Measurements from ENCODE around the gene XPR1.

XPR1 gene

DNA sequence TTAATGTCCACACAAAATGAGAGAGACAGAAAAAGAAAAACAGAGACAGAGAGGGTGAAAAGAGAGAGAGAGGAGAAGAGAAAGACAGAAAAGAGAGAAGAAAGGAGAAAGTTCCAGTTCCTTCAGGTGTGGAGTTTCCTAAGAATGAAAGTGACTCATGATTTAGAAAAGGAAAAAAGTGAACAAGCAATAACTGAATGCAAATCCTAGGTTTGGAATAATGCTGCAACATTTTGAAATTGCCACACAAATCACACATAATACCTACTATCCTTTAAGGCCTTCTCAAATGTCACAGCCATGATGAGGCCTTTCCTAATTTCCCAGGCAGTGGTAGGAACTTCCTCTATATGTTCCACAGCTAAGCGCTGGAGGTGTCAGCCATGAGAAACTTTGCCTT lies 31.5 kb upstream of the XPR1 start:
- TF ChIP-seq TCF12 (IDR thresholded peaks at IDR 0.05; ENCODE audit: low read depth) (no peak), CREB1 (IDR thresholded peaks at IDR 0.05; ENCODE audit: low read depth) (no peak), EGR1 (IDR thresholded peaks at IDR 0.05) (no peak), EP300 (IDR thresholded peaks at IDR 0.05; ENCODE audit: borderline replicate concordance) (no peak), ZBTB7A (IDR thresholded peaks at IDR 0.05; ENCODE audit: low read depth) (no peak), CEBPB (IDR thresholded peaks at IDR 0.05) (no peak), RAD21 (IDR thresholded peaks at IDR 0.05; ENCODE audit: low read depth) (no peak)
- TF ChIP-seq, protein P1, sequence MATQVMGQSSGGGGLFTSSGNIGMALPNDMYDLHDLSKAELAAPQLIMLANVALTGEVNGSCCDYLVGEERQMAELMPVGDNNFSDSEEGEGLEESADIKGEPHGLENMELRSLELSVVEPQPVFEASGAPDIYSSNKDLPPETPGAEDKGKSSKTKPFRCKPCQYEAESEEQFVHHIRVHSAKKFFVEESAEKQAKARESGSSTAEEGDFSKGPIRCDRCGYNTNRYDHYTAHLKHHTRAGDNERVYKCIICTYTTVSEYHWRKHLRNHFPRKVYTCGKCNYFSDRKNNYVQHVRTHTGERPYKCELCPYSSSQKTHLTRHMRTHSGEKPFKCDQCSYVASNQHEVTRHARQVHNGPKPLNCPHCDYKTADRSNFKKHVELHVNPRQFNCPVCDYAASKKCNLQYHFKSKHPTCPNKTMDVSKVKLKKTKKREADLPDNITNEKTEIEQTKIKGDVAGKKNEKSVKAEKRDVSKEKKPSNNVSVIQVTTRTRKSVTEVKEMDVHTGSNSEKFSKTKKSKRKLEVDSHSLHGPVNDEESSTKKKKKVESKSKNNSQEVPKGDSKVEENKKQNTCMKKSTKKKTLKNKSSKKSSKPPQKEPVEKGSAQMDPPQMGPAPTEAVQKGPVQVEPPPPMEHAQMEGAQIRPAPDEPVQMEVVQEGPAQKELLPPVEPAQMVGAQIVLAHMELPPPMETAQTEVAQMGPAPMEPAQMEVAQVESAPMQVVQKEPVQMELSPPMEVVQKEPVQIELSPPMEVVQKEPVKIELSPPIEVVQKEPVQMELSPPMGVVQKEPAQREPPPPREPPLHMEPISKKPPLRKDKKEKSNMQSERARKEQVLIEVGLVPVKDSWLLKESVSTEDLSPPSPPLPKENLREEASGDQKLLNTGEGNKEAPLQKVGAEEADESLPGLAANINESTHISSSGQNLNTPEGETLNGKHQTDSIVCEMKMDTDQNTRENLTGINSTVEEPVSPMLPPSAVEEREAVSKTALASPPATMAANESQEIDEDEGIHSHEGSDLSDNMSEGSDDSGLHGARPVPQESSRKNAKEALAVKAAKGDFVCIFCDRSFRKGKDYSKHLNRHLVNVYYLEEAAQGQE (IDR thresholded peaks at IDR 0.05; ENCODE audit: low read depth): no peak
- TF ChIP-seq, protein P2, sequence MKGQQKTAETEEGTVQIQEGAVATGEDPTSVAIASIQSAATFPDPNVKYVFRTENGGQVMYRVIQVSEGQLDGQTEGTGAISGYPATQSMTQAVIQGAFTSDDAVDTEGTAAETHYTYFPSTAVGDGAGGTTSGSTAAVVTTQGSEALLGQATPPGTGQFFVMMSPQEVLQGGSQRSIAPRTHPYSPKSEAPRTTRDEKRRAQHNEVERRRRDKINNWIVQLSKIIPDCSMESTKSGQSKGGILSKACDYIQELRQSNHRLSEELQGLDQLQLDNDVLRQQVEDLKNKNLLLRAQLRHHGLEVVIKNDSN (IDR thresholded peaks at IDR 0.05): no peak
- TF ChIP-seq, protein P3, sequence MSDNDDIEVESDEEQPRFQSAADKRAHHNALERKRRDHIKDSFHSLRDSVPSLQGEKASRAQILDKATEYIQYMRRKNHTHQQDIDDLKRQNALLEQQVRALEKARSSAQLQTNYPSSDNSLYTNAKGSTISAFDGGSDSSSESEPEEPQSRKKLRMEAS (IDR thresholded peaks at IDR 0.05): no peak

DNA sequence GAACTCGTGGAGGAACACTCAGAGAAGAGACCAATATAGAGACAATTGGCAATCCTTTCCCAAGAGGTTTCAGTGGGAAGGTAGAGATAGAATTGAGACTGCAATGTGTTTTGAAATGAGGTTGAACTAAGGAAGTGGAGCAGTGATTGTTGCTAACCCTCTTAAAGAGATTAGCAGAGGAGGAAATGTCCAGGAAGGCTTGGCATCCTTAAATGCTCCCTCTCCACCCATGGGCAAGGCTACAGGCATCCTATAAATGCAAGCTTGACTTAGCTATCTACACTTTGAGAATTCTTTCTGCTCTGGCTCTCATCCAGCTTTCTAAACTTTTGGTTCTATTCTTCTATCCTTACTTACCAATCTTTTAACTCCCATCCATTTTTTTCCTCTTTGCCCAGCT lies 30.3 kb upstream of the XPR1 start:
- TF ChIP-seq, protein P2 (IDR thresholded peaks at IDR 0.05): no peak
- no peak for TF ChIP-seq YY1 (IDR thresholded peaks at IDR 0.05; ENCODE audit: low read depth)
- TF ChIP-seq TCF12 (IDR thresholded peaks at IDR 0.05; ENCODE audit: low read depth): no peak
- TF ChIP-seq EGR1 (IDR thresholded peaks at IDR 0.05): no peak
- TF ChIP-seq CREB1 (IDR thresholded peaks at IDR 0.05; ENCODE audit: low read depth): no peak
- no peak for TF ChIP-seq NFIC (IDR thresholded peaks at IDR 0.05)
- TF ChIP-seq RAD21 (IDR thresholded peaks at IDR 0.05; ENCODE audit: low read depth): no peak
- TF ChIP-seq, protein P3 (IDR thresholded peaks at IDR 0.05): no peak
- TF ChIP-seq FOXM1 (IDR thresholded peaks at IDR 0.05; ENCODE audit: borderline replicate concordance, low read depth): no peak
- TF ChIP-seq ZBTB7A (IDR thresholded peaks at IDR 0.05; ENCODE audit: low read depth): no peak
- TF ChIP-seq TAF1 (IDR thresholded peaks at IDR 0.05; ENCODE audit: low read depth): no peak
- no peak for TF ChIP-seq EP300 (IDR thresholded peaks at IDR 0.05; ENCODE audit: borderline replicate concordance)
- TF ChIP-seq CEBPB (IDR thresholded peaks at IDR 0.05): no peak
- no peak for TF ChIP-seq TEAD4 (IDR thresholded peaks at IDR 0.05)
- TF ChIP-seq, protein P1 (IDR thresholded peaks at IDR 0.05; ENCODE audit: low read depth): no peak

DNA sequence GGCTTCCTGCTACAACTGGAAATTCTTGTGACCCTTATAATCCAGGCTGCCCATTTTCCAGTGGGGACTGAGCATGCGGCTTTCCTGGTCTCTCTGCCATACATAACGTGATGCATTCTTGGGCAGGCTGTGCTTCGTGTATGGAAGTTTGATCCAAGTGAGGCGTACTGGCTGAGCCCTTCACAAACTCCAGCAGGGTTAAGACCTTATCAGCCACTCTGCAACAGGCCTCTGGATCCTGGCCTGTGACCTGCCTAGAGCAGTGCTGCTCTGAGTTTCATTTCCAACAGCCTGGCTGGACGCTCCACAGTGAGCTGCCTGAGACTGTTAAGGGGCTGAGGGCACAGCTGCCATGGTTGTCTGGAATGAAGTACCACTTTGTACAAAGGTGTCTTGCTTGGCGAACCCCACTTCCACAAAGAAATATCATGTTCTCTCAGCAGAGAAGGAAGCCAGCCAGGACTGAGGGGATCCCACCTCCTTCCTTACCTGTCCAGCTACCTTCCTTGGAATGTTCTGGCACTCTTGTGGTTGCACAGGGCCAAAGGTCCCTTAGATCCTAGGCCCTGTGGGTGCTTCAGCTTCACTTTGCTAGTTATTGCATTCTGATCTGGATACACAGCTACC lies 28.5 kb upstream of the XPR1 start:
- TF ChIP-seq CEBPB (IDR thresholded peaks at IDR 0.05) (no peak), EP300 (IDR thresholded peaks at IDR 0.05; ENCODE audit: borderline replicate concordance) (no peak), TAF1 (IDR thresholded peaks at IDR 0.05; ENCODE audit: low read depth) (no peak), TEAD4 (IDR thresholded peaks at IDR 0.05) (no peak), CREB1 (IDR thresholded peaks at IDR 0.05; ENCODE audit: low read depth) (no peak), FOXM1 (IDR thresholded peaks at IDR 0.05; ENCODE audit: borderline replicate concordance, low read depth) (no peak), ZBTB7A (IDR thresholded peaks at IDR 0.05; ENCODE audit: low read depth) (no peak), YY1 (IDR thresholded peaks at IDR 0.05; ENCODE audit: low read depth) (no peak), TCF12 (IDR thresholded peaks at IDR 0.05; ENCODE audit: low read depth) (no peak), RAD21 (IDR thresholded peaks at IDR 0.05; ENCODE audit: low read depth) (no peak), EGR1 (IDR thresholded peaks at IDR 0.05) (no peak)
- TF ChIP-seq, protein P2 (IDR thresholded peaks at IDR 0.05): no peak
- TF ChIP-seq, protein P1 (IDR thresholded peaks at IDR 0.05; ENCODE audit: low read depth): no peak
- TF ChIP-seq, protein P3 (IDR thresholded peaks at IDR 0.05): no peak

Measured in Ishikawa (cell line).